HG02642 (cell line): ENCODE measurements around the gene TACR2.
A peak's percentile ranks its signal among the peaks of the same experiment; 100 is the strongest.

Experiments
- ATAC-seq: cut with Tn5 transposase; IDR thresholded peaks from one replicate; pipeline ENCODE4 v1.9.1; 2021; ENCODE audit warnings: mild to moderate bottlenecking; ENCODE audit not compliant: unreplicated experiment, poor library complexity

TACR2 gene

GRCh38 chr10:69421611-69422308, 5.0 kb upstream of the TACR2 start:
- no peak for ATAC-seq

GRCh38 chr10:69419744-69420126, 3.0 kb upstream of the TACR2 start:
- no peak for ATAC-seq

GRCh38 chr10:69419096-69419743, 2.5 kb upstream of the TACR2 start:
- no peak for ATAC-seq

- ATAC-seq, result no peak
Measured at GRCh38 chr10:69418052-69418752, 1.5 kb upstream of the TACR2 start.

- no peak for ATAC-seq
Measured at GRCh38 chr10:69417542-69417941, 824 bp upstream of the TACR2 start.

GRCh38 chr10:69415951-69416350, 767 bp downstream of the TACR2 start:
- no peak for ATAC-seq

GRCh38 chr10:69415049-69415448, 1.7 kb downstream of the TACR2 start:
- no peak for ATAC-seq

GRCh38 chr10:69414036-69415018, 2.4 kb downstream of the TACR2 start:
- no peak for ATAC-seq

- ATAC-seq, result no peak
Measured at GRCh38 chr10:69413221-69413865, 3.4 kb downstream of the TACR2 start.

GRCh38 chr10:69412232-69412790, 4.4 kb downstream of the TACR2 start:
- no peak for ATAC-seq

- ATAC-seq, result no peak
Measured at GRCh38 chr10:69411476-69411875, 5.2 kb downstream of the TACR2 start.

- no peak for ATAC-seq
Measured at GRCh38 chr10:69410487-69410886, 6.2 kb downstream of the TACR2 start.

GRCh38 chr10:69409968-69410367, 6.8 kb downstream of the TACR2 start:
- no peak for ATAC-seq

GRCh38 chr10:69409176-69409495, 7.6 kb downstream of the TACR2 start:
- no peak for ATAC-seq

- ATAC-seq, result peak; percentile 81
Measured at GRCh38 chr10:69408318-69409175, 8.2 kb downstream of the TACR2 start.

- no peak for ATAC-seq
Measured at GRCh38 chr10:69407621-69408301, 9.0 kb downstream of the TACR2 start.

GRCh38 chr10:69406816-69407580, 9.7 kb downstream of the TACR2 start:
- no peak for ATAC-seq
